Measurements from ENCODE around the gene NTRK2. TPM values are rescaled to one million over a fixed set of nuclear protein-coding genes. Genes with fewer than 3 reads are reported as not detected.

NTRK2 gene
- polyA plus RNA-seq, 1 donor (not counting 4 experiments of a cell fraction or from before 2014, with no cell fraction given), result 0.08 TPM

DNA sequence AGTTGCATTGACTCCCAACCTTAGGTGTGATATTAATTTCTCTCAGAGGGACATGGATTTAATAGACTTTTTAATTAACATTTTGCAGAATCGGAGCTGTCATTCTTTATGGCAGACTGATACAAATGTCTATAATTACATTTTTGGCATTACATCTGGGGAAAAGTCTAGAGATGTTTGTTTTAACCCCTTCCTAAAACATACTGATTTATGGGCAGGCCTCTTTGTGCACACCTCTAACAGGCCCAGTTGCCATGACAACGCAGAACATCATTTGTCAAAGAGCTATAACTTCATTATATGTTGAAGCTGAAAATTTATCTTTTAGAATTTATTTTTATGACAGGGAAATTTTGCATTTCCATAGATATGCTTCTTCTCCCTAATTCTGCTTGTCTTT lies 158.5 kb downstream of the NTRK2 start:
- no peak for TF ChIP-seq EZH2 (IDR thresholded peaks at IDR 0.05; ENCODE audit: low read length)
- TF ChIP-seq, protein P1, sequence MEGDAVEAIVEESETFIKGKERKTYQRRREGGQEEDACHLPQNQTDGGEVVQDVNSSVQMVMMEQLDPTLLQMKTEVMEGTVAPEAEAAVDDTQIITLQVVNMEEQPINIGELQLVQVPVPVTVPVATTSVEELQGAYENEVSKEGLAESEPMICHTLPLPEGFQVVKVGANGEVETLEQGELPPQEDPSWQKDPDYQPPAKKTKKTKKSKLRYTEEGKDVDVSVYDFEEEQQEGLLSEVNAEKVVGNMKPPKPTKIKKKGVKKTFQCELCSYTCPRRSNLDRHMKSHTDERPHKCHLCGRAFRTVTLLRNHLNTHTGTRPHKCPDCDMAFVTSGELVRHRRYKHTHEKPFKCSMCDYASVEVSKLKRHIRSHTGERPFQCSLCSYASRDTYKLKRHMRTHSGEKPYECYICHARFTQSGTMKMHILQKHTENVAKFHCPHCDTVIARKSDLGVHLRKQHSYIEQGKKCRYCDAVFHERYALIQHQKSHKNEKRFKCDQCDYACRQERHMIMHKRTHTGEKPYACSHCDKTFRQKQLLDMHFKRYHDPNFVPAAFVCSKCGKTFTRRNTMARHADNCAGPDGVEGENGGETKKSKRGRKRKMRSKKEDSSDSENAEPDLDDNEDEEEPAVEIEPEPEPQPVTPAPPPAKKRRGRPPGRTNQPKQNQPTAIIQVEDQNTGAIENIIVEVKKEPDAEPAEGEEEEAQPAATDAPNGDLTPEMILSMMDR (optimal IDR thresholded peaks at IDR 0.05 in 1 of 3, IDR thresholded peaks at IDR 0.05 in 1 of 3, conservative IDR thresholded peaks at IDR 0.05 in 1 of 3; ENCODE audit: extremely low read depth in 1 of 3, insufficient read depth in 2 of 3, low read length in 3 of 3), result no peak
- FAIRE-seq (no peak), DNase-seq (ENCODE audit: low read depth, low spot score) (no peak)
- Histone ChIP-seq H3K4me2 (ENCODE audit: control insufficient read depth, extremely low read depth, insufficient read depth, low read depth, low read length) (no peak overlapping the region), H3K9me3 (ENCODE audit: control insufficient read depth, low read depth, low read length) (no peaks in the 10 kb centered on the region), H3K4me3 (ENCODE audit: control insufficient read depth in 2 of 3, extremely low read depth in 1 of 3, insufficient read depth in 2 of 3, low read depth in 1 of 3, low read length in 3 of 3) (no peak overlapping the region), H3K27me3 (ENCODE audit: control insufficient read depth, extremely low read depth, insufficient read depth, low read length) (no peaks in the 10 kb centered on the region), H3K36me3 (ENCODE audit: control insufficient read depth in 2 of 2, extremely low read depth in 1 of 2, insufficient read depth in 2 of 2, low read length in 2 of 2) (no peaks in the 10 kb centered on the region), H3K4me1 (ENCODE audit: control insufficient read depth, extremely low read depth, insufficient read depth, low read length) (peaks cover 5% of the 10 kb centered on the region), H3K9ac (ENCODE audit: control insufficient read depth, extremely low read depth, insufficient read depth, low read length) (no peak overlapping the region), H2AFZ (ENCODE audit: control insufficient read depth, low read length) (no peak overlapping the region), H3K27ac (ENCODE audit: control insufficient read depth, insufficient read depth, low read length) (no peak overlapping the region), H3K79me2 (ENCODE audit: control insufficient read depth, insufficient read depth, low read length) (no peaks in the 10 kb centered on the region), H3K9me1 (ENCODE audit: control insufficient read depth, extremely low read depth, insufficient read depth, low read length) (no peaks in the 10 kb centered on the region), H4K20me1 (ENCODE audit: control insufficient read depth, extremely low read depth, insufficient read depth, low read length) (no peaks in the 10 kb centered on the region)
- dilution Hi-C loops (cut with MboI; ENCODE audit: extremely low pct_ligation_motif_present, low sequenced_read_pairs), result no loop called here

DNA sequence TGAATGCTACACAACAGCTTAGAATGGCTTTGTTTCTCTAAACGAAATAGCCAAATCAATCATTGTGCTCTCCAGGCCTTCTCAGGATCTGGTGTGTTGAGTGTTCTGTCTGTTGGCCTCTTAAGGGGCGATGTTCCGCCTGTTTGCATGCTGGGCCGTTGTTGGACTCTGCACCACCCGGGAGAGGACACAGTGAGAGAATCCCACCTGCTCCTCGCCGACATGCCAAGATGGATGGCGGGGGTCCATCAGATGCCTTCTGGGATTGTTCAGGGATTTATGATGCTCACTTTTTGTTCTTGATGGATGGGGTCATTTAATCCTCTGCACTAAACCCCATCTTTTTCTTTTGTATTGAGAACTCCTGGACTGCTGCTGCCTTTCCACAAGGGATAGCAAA lies 159.9 kb downstream of the NTRK2 start:
- Histone ChIP-seq H3K4me2 (ENCODE audit: control insufficient read depth, extremely low read depth, insufficient read depth, low read depth, low read length) (no peak overlapping the region), H3K27me3 (ENCODE audit: control insufficient read depth, extremely low read depth, insufficient read depth, low read length) (no peaks in the 10 kb centered on the region), H3K9me3 (ENCODE audit: control insufficient read depth, low read depth, low read length) (no peaks in the 10 kb centered on the region), H3K9me1 (ENCODE audit: control insufficient read depth, extremely low read depth, insufficient read depth, low read length) (no peaks in the 10 kb centered on the region), H3K4me1 (ENCODE audit: control insufficient read depth, extremely low read depth, insufficient read depth, low read length) (peaks cover 5% of the 10 kb centered on the region), H3K9ac (ENCODE audit: control insufficient read depth, extremely low read depth, insufficient read depth, low read length) (no peak overlapping the region), H3K4me3 (ENCODE audit: control insufficient read depth in 2 of 3, extremely low read depth in 1 of 3, insufficient read depth in 2 of 3, low read depth in 1 of 3, low read length in 3 of 3) (no peak overlapping the region), H3K79me2 (ENCODE audit: control insufficient read depth, insufficient read depth, low read length) (no peaks in the 10 kb centered on the region), H3K36me3 (ENCODE audit: control insufficient read depth in 2 of 2, extremely low read depth in 1 of 2, insufficient read depth in 2 of 2, low read length in 2 of 2) (no peaks in the 10 kb centered on the region), H3K27ac (ENCODE audit: control insufficient read depth, insufficient read depth, low read length) (no peak overlapping the region), H4K20me1 (ENCODE audit: control insufficient read depth, extremely low read depth, insufficient read depth, low read length) (no peaks in the 10 kb centered on the region), H2AFZ (ENCODE audit: control insufficient read depth, low read length) (no peak overlapping the region)
- FAIRE-seq, result no peak
- no peak for TF ChIP-seq EZH2 (IDR thresholded peaks at IDR 0.05; ENCODE audit: low read length)
- TF ChIP-seq, protein P1 (optimal IDR thresholded peaks at IDR 0.05 in 1 of 3, IDR thresholded peaks at IDR 0.05 in 1 of 3, conservative IDR thresholded peaks at IDR 0.05 in 1 of 3; ENCODE audit: extremely low read depth in 1 of 3, insufficient read depth in 2 of 3, low read length in 3 of 3), result no peak
- DNase-seq (ENCODE audit: low read depth, low spot score), result no peak
- dilution Hi-C loops (cut with MboI; ENCODE audit: extremely low pct_ligation_motif_present, low sequenced_read_pairs), result no loop called here
